GM19099 (cell line): ENCODE results near the gene TBX2.

Experiments used
- POLR2A ChIP-seq: IDR thresholded peaks from 3 replicates; pipeline ENCODE4 v1.6.1; 2011; ENCODE audit warnings: low read depth; ENCODE audit not compliant: insufficient read length; ENCODE audit errors: extremely low read depth

TBX2 gene

DNA sequence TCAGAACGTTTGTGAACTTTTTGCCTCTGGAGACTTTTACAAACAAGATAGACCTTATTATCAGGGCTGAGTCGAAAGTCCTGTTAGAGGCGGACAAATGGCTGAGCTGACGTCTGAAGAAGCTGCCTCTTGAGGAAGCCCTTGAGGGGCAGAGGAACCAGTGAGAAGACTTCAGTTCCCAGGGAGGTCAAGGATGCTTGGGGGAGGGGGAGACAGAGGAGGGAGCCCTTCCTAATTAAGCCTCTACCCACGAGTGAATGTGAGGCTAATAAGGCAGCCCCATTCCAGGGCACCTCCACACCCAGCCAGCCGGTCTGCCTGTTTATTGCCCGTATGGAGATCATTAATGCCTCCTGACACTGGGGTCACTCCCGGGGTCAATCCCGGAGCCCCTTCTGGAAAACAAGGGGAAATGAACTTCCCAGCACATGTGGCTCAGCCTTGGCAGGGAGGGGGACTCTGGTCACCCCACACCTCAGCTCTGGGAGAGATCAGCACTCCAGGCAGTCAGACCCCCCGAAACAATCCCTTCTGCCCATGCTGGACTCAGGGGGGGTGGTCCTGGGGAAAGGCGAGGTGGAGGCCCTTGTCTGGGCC lies 43.3 kb downstream of the TBX2 start:
- no peak for TF ChIP-seq POLR2A

DNA sequence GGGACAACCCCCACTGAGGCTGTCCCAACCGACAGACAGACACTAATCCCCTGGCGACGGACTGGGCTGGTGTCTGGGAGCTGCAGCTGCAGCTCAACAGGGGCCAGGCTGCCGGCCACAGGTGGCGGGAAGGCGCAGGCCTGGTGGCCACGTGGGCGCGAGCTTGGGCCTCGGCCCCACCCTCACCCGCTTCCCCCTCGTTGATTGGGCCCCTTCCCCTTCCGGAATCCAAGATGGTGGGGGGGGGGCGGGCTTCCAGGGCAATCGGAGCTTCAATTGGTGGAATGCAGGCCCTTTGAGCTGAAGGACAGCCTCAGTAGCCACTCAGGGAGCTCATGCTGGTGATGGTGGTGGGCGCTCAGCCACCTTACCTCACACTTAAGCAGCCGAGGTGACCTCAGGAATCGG lies 43.8 kb downstream of the TBX2 start:
- TF ChIP-seq POLR2A = no peak

DNA sequence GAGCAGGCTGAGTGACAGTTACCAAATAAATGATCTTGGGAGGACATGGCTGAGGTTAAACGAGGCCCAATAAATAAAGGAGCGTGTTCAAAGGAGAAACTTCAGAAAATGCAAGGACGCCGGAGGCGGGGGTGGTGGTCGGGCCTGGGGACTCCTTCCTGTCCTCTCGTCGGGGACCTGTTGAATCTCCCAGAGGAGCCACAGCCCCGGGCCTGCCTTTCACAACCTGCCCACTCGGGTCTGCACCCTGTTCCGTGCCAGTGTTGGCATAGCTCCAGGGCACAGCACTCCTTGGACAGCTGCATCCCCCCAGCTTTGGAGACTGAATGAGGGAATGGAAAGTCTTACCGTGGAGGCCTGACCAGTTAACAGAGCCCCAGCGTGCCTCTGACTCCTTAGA lies 44.4 kb downstream of the TBX2 start:
- TF ChIP-seq POLR2A = no peak

DNA sequence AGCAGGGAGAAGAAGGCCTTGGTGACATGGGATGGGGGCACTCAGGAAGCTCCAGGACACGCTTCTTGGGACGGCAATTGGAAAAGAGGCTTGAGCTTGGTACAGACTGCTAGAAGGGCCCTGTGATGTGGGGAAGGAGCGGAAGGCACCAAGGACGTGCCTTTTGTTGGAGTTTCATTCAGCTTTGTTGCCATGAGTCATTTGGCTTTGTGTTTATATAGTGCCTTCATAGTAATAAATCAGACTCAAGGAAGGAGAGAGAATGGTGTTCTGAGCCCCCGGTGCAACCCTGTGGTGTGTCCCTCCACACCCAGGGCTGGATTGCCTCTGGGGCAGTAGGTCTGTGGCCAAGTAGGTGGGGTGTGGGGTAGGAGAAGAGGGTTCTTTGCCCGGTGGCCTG lies 45.2 kb downstream of the TBX2 start:
- TF ChIP-seq POLR2A = no peak

DNA sequence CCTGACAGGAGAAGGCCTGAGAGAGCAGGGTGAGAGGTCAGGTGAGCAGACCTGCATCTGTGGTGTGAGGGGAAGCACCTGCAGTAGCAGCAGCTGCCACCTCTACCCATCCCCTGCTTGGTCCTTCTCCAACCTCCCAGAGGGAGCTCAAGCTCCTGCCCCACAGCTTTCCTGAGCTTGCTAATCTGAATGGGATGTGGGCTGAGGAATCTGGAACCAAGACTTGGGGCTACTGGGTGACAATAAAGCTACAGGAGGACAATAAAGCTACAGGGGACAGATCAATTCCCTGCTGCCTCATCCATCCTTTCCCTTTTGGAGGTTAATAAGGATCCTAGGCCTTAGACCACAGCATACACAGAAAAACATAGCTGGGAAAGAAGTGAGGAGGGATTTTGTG lies 47.7 kb downstream of the TBX2 start:
- TF ChIP-seq POLR2A = no peak

DNA sequence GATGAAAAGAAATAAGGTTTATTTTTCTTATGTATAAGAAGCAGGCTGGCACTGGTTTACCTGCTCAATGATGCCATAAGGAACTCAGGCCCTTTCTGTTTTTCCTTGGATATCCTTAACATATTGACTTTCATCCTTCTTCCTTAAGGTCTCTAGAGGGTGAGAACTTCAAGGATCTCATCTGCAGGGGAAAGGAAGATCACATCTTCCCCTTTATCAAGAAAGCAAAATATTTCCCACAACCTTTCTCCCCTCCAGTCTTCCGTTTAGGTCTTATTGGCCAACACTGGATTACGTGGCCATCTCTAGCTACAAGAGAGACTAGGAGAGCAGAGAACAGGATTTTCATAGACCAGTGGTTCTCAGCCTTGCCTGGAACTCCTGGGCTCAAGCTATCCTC lies 48.4 kb downstream of the TBX2 start:
- TF ChIP-seq POLR2A = no peak

DNA sequence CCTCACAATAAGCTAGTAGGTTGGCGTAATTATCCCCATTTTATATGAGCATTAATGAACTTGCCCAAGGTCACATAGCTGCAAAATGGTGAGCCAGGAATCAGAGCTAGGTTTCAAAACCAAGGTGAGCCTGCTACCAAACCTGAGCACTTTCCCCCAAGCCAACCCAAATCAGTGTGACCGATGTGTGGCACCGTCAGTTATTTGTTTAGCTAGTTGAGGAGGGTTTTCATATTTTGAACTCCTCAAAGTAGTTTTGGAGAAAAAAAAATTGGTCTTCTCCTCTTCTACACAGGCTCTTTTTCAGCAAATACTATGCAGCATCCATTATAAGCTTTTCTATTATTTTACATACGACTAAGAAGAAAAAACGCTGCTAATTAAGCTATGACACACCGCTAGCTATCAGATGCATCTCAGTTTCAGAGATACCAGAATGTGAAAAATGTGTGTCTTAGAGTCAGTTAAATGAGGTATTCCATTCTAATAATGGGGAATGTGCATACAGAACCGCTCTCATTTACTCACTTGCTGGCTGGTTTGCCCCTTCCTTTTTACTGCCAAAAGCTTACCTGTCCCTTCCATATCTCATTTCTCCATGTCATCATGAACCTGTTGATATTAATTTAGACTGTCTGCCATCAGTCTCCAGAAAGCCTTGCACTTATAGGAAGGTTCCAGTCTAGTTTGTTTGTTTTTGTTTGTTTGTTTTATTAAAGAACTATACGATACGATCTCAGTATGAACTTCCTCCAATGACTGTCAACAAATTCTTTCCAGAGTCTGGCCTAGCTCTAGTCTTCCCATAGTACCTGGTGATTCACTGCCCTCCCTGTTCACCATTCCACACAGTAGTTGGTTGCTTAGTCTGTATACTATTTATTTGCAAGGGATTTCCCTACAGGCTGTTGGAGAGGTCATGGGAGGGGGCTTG lies 50.3 kb downstream of the TBX2 start:
- TF ChIP-seq POLR2A = no peak

DNA sequence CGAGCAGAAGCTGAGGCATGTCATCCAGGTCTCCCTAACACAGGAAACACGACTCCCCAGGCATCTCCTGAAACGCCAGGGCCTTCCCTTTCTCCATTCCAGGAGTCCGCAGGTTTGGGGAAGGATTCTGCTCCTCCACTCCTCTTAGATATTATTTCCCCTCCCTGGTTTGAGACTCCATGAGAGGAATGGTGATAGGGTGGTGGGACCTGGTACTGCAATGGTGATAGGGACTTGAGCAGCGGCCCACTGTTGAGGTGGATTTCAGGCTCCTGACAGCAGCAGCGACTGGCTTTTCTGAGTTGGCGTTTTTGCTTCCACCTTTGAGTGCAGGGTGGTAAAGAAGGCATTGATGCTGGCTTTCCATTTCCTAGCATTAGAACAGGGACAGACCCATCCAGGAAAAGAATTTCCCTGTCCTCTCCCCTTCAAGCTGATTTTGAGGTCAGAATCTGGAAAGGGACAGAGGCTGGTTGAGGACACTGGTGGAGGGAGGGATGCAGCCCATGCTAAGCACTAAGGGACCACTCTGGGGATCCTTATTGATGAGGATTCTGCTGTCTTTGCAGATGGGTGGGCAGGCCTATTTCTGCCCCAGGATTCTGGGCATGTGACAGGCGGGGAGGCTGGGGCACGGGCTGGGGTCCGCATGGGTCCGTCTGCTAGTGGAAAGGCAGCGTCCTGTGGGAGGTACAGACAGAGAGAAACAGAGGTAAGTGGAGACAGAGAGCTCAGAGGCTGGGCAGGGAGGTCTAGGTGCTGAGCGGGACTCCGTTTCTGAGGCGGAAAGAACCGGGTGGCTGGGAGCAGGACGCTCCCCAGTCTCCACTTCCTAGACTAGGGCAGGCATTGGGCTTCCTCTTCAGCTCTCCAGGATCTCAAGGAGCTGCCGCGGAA lies 51.2 kb downstream of the TBX2 start:
- TF ChIP-seq POLR2A = no peak

DNA sequence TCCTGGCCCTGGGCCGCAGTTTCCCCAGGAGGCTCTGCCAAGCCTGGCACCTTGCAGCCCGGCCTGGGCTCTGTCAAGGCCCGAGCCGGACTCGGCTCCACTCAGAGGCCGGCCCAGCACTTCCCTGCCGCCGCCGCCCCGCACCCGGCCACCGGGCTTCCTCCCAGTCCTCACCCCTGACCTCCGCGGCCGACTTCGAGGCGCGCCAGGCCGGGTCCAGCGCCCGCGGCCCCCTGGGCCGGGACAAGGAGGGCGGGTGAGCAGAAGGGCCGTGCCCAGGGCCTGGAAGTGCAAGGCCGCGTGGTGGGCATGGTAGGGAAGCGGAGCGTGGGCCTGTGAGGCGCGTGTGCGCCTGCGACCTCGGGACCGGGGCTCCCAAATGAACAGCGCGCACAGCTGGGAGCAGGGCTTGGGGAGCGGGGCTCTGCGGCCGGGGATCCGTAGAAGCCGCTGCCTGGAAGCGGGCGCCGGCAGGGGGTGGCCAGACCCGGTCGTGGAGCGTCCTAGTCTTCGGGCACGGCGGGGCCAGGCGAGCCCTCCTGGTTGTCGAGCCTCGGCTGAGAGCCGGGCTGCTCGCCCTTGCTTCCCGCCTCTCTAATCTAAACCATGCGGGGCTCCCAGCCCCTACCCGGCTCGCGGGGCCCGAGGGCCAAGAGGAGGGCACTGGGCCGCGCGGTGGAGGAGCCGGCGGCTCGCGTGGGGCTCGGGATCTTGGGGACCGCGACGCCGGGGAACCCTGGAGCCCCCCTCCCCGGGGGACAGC lies 52.1 kb downstream of the TBX2 start:
- no peak for TF ChIP-seq POLR2A

DNA sequence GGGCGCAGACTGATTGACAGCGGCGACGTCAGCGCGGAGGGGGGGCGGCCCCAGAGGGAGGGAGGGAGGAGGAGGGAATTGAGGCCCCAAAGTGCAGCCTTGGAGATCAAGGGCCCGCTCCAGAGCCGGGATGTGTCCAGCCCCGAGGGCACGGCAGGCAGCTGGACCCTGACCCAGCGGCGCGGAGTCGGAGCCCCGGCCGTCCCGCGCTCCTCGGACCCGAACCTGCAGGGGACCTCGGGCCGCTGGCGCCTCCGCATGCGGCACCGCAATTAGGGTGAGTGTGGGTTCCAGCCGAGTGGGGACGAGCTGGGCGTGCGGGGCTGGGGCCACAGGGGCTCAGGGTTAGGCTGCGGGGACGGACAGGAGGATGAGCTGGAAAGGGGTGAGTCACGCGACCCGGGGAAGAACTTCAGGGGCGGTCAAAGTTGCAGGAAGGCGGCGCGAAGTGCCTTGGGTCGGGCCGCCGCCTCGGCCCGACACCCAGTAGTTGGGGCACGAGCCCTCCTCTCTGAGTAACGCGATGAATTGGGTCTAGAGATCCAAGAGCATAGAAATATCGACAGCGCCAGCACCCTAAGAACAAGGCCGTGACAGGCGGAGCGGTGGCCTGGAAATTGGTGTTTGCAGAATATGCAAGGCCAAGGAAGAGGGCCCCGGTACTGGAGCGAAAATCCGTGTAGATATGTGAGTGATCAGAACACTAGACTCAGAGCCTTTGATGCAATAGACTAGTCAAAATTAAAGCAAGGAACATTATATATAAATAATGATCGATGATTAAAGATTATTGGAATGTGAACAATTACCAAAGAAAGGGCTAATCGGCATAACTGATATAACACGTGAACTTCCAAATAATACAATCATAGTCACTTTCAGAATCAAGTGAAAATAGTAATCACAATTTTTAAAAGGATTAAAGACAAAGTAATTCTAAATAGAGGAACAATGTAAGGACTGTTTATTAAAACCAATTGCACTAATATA lies 53.0 kb downstream of the TBX2 start, which contains the start of gene TBX4:
Gene TBX4 (plus strand): TSS at position 122 of the 990 bp plus-strand sequence. CDS start 4,069 bp downstream, outside the sequence.
- TF ChIP-seq POLR2A = no peak

DNA sequence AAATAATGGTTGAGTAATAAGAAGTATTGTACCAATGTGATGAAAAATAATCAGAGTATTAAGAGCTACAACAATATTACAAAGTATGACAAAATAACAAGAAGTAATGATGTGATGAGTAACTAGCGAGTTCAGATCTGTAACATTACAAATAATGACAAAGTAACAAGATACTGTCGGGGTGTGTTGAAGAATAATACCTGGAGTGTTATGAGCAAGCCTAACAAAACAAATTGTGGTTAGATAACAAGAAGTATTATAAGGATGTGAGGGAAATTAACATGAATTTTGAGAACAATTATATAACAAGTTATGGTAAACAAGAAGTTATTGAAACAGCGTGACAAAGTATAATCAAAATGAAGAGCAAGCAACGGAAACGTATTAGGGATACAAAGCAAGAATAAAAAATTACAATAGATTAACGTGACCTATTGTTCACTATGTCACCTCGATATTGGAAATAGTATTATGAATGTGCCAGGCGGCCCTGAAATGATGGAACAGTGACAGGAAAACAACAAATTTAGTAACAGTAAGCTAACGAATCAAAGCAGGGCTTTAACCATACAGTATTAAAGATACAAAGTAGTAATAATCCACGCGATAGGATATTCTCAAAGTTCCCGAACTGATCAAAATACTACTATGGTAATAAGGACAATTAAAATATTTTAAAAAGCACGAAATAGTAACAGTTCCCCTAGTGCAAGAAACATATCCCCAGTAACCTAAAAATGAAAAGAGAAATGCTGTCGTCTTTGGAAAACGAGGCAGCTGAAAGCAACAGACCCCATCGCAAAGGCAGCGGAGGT lies 54.1 kb downstream of the TBX2 start:
- TF ChIP-seq POLR2A = no peak

DNA sequence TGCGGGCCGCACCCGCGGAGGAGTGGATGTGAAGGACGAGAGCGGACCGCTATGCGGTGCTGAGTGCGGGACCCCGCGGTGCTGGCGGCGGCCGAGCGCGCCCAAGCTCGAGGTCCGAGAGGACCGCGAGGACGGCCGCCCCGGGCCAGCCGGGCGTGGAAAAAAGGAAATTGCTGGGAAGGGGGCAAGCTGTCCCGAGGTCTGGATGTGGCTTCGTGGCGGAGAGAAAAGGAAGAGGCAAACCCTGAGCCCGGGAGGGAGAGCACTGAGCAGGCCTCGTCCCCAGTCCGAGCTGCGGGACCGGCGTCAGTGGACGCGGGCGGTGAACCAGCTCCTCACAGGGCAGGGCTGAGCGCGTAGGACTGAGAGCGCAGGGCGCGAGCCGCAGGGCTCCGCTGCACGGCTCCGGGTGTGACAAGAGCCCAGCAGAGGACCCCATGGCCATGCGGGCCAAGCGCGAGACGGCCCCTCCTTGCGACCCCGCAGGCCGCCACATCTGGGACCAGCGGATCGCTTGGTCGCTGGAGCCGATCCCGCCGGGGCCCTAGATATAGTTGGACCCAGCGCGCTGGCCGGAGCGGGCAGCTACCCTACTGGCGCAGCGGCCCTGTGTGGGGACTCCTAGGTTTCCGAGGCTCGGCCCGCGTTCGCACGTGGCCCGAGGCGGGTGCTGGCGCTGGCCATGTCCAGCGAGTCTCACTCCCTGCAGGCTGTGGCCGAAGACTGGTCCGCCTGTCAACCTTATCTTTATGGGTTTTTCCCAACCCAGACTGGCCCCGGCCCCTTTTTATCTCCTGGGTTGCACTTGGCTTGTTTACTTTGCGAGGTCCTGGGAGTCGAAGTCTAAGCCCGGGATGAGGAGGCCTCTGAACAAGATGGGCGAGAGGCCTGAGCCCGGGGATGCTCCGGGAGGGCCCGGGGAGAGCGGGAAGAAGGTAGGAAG lies 55.0 kb downstream of the TBX2 start:
- no peak for TF ChIP-seq POLR2A
